Activated CD8-positive, alpha-beta memory T cell treated with anti-CD3 and anti-CD28 coated beads, Interleukin-2, amount 10 ng/mL, durations not matched to agents 7 days and 5 days (primary cell): Measurements from ENCODE around the gene DNAJC5G. TPM values are rescaled to one million over a fixed set of nuclear protein-coding genes. Genes with fewer than 3 reads are reported as not detected.

Experiments used
- ATAC-seq: fragments of 150-1000 bp; cut with Tn5 transposase; one replicate; pipeline ENCODE4 v1.10.0; 2021; ENCODE audit warnings: moderate library complexity
- CTCF ChIA-PET: fragments of 350-600 bp; sonication (Branson Sonifier 250); formaldehyde crosslinking; loops from one replicate; lab custom pipeline; 2021; ENCODE audit warnings: antibody characterized with exemption; lab: Charles Lee
- DNase-seq: peaks from one replicate; pipeline ENCODE4 v3.0.0-alpha.2; 2020
- H3K27ac Mint-ChIP-seq: one replicate; pipeline ENCODE4 v1.8.0; 2021; ENCODE audit warnings: mild to moderate bottlenecking, mixed read lengths
- H3K27me3 Mint-ChIP-seq: one replicate; pipeline ENCODE4 v1.8.0; 2021; ENCODE audit warnings: mixed read lengths
- H3K36me3 Mint-ChIP-seq: one replicate; pipeline ENCODE4 v1.8.0; 2021; ENCODE audit warnings: mild to moderate bottlenecking, mixed read lengths
- H3K4me1 Mint-ChIP-seq: one replicate; pipeline ENCODE4 v1.8.0; 2021; ENCODE audit warnings: mixed read lengths
- H3K4me3 Mint-ChIP-seq: one replicate; pipeline ENCODE4 v1.8.0; 2021; ENCODE audit warnings: mild to moderate bottlenecking, moderate library complexity, mixed read lengths
- H3K9me3 Mint-ChIP-seq: one replicate; pipeline ENCODE4 v1.8.0; 2022; ENCODE audit warnings: low read depth, mixed read lengths
- total RNA-seq, 2 experiments: library from RNA; stranded (reverse); gene quantifications; one replicate each; pipeline ENCODE4 v1.2.3, GENCODE V29; 2021

DNAJC5G gene
- total RNA-seq, 2 experiments from 2014 or later: not detected

- Mint-ChIP-seq H3K36me3 (peaks cover 22% of the 10 kb centered on the region), H3K27ac (no peak overlapping the region), H3K27me3 (peaks cover 6% of the 10 kb centered on the region), H3K9me3 (no peaks in the 10 kb centered on the region), H3K4me1 (peaks cover 7% of the 10 kb centered on the region), H3K4me3 (no peak overlapping the region)
- DNase-seq (no peak), ATAC-seq (no peak)
- CTCF ChIA-PET: no interaction called here
These were observed 31.7 kb upstream of the DNAJC5G start for GRCh38 chr2:27243391-27244130.

GRCh38 chr2:27245116-27245515, 30.1 kb upstream of the DNAJC5G start:
- Mint-ChIP-seq H3K9me3 (no peaks in the 10 kb centered on the region), H3K27me3 (peaks cover 6% of the 10 kb centered on the region), H3K4me3 (no peak overlapping the region), H3K27ac (no peak overlapping the region), H3K36me3 (peaks cover 12% of the 10 kb centered on the region), H3K4me1 (peaks cover 7% of the 10 kb centered on the region)
- ATAC-seq (no peak), DNase-seq (no peak)
- CTCF ChIA-PET: interaction anchor here (1.5 kb wide), 2 partner anchors 35 to 56 kb away, joined by 4 read pairs; no protein-coding TSS in a partner anchor

- CTCF ChIA-PET: interaction anchor here (1.5 kb wide), 2 partner anchors 34 to 56 kb away, joined by 4 read pairs; no protein-coding TSS in a partner anchor
- Mint-ChIP-seq H3K27me3 (peaks cover 6% of the 10 kb centered on the region), H3K4me3 (no peak overlapping the region), H3K4me1 (peaks cover 7% of the 10 kb centered on the region), H3K9me3 (no peaks in the 10 kb centered on the region), H3K27ac (no peak overlapping the region), H3K36me3 (peaks cover 8% of the 10 kb centered on the region)
- ATAC-seq (no peak), DNase-seq (no peak)
These were observed 29.6 kb upstream of the DNAJC5G start for GRCh38 chr2:27245626-27246025.

- H3K27ac Mint-ChIP-seq: no peak overlapping the region
- no peak for ATAC-seq
- peaks cover 9% of the 10 kb centered on the region for H3K27me3 Mint-ChIP-seq
- H3K36me3 Mint-ChIP-seq: no peaks in the 10 kb centered on the region
- H3K4me3 Mint-ChIP-seq: no peak overlapping the region
- DNase-seq: no peak
- no peaks in the 10 kb centered on the region for H3K9me3 Mint-ChIP-seq
- no peaks in the 10 kb centered on the region for H3K4me1 Mint-ChIP-seq
- CTCF ChIA-PET: interaction anchor here (1.3 to 5.9 kb wide), 3 partner anchors 33 to 55 kb away, joined by 3 to 51 read pairs (median 5); partner anchors contain the start of gene TRIM54
These were observed 27.3 kb upstream of the DNAJC5G start for GRCh38 chr2:27247893-27248292.

- no peak for ATAC-seq
- no peaks in the 10 kb centered on the region for H3K9me3 Mint-ChIP-seq
- peaks cover 15% of the 10 kb centered on the region for H3K27me3 Mint-ChIP-seq
- H3K4me3 Mint-ChIP-seq: no peak overlapping the region
- no peaks in the 10 kb centered on the region for H3K4me1 Mint-ChIP-seq
- DNase-seq: no peak
- CTCF ChIA-PET: interaction anchor here (0.7 to 5.9 kb wide), 9 partner anchors 10 to 122 kb away, joined by 3 to 51 read pairs (median 3); partner anchors contain the start of gene TRIM54
- H3K36me3 Mint-ChIP-seq: no peaks in the 10 kb centered on the region
- no peak overlapping the region for H3K27ac Mint-ChIP-seq
These were observed 25.9 kb upstream of the DNAJC5G start for GRCh38 chr2:27249159-27249890.

DNA sequence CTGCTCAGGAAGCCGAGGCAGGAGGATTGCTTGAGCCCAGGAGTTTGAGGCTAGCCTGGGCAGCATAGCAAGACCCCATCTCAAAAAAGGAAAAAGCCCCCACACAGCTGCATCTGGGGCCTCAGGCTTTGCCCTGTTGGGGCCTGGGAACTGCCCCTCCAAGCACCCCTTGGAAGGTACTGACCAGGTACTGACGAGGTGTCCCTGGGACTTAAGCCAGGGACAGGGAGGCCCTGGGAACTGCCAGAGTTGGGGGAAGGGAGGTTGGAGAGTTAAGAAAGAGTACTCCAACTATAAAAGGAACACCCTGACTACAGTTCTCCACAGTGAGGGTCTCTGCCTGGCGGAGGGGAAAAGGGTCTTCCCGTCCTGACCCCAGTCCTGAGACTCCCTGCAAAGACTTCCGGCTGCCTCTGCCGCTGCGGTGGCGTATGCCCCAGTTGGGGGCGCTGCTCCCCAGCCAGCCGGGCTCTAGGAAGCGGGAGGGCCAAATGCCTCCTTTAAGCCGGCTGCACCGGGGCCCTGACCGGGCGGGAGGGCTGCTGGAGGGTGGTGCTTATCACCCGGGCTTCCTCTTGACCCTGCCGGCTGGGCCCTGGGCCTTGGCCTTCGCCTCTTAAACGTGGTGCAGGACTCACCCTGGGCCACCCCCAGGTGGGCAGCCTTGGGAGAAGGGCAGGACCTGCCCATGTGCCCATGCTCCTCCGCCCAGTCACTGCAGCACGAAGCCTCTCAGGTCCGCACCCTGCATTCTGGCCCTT, 25.2 kb upstream of the DNAJC5G start:
- Mint-ChIP-seq H3K9me3 (no peaks in the 10 kb centered on the region), H3K4me3 (no peak overlapping the region), H3K4me1 (no peaks in the 10 kb centered on the region), H3K36me3 (no peaks in the 10 kb centered on the region), H3K27ac (no peak overlapping the region), H3K27me3 (peaks cover 22% of the 10 kb centered on the region)
- CTCF ChIA-PET: interaction anchor here (0.7 to 5.9 kb wide), 8 partner anchors 15 to 121 kb away, joined by 3 to 51 read pairs (median 4); partner anchors contain the start of gene TRIM54
- peak; percentile 70 for DNase-seq
- peak; percentile 83 for ATAC-seq

- Mint-ChIP-seq H3K27ac (no peak overlapping the region), H3K9me3 (no peaks in the 10 kb centered on the region), H3K36me3 (no peaks in the 10 kb centered on the region), H3K4me3 (no peak overlapping the region), H3K4me1 (no peaks in the 10 kb centered on the region), H3K27me3 (peaks cover 27% of the 10 kb centered on the region)
- DNase-seq (no peak), ATAC-seq (no peak)
- CTCF ChIA-PET: interaction anchor here (0.8 to 5.9 kb wide), 6 partner anchors 14 to 81 kb away, joined by 3 to 51 read pairs (median 6); partner anchors contain the start of gene TRIM54
These were observed 24.4 kb upstream of the DNAJC5G start for GRCh38 chr2:27250652-27251379.

GRCh38 chr2:27251766-27252165, 23.5 kb upstream of the DNAJC5G start:
- H3K27me3 Mint-ChIP-seq: peaks cover 36% of the 10 kb centered on the region
- H3K9me3 Mint-ChIP-seq: no peaks in the 10 kb centered on the region

GRCh38 chr2:27255187-27255586, 20.0 kb upstream of the DNAJC5G start:
- ATAC-seq (no peak), DNase-seq (no peak)
- no peak overlapping the region for H3K4me3 Mint-ChIP-seq
- no peaks in the 10 kb centered on the region for H3K36me3 Mint-ChIP-seq
- no peaks in the 10 kb centered on the region for H3K9me3 Mint-ChIP-seq
- peaks cover 46% of the 10 kb centered on the region for H3K27me3 Mint-ChIP-seq
- H3K4me1 Mint-ChIP-seq: no peaks in the 10 kb centered on the region
- CTCF ChIA-PET: no interaction called here
- H3K27ac Mint-ChIP-seq: no peak overlapping the region

More at GRCh38 chr2:27251766-27252165, 23.5 kb upstream of the DNAJC5G start:
- H3K27ac Mint-ChIP-seq: no peak overlapping the region
- ATAC-seq (no peak), DNase-seq (no peak)
- H3K36me3 Mint-ChIP-seq: no peaks in the 10 kb centered on the region
- CTCF ChIA-PET: interaction anchor here (1.1 to 5.9 kb wide), 4 partner anchors 13 to 82 kb away, joined by 3 to 51 read pairs (median 12); partner anchors contain the start of gene TRIM54
- no peak overlapping the region for H3K4me3 Mint-ChIP-seq
- no peaks in the 10 kb centered on the region for H3K4me1 Mint-ChIP-seq

- Mint-ChIP-seq H3K4me3 (no peak overlapping the region), H3K27ac (no peak overlapping the region), H3K9me3 (no peaks in the 10 kb centered on the region), H3K4me1 (no peaks in the 10 kb centered on the region), H3K36me3 (no peaks in the 10 kb centered on the region), H3K27me3 (peaks cover 51% of the 10 kb centered on the region)
- no peak for DNase-seq
- no peak for ATAC-seq
- CTCF ChIA-PET: interaction anchor here (1.1 kb wide), 1 partner anchor 10 kb away, joined by 4 read pairs; no protein-coding TSS in a partner anchor
These were observed 19.6 kb upstream of the DNAJC5G start for GRCh38 chr2:27255660-27256059.

DNA sequence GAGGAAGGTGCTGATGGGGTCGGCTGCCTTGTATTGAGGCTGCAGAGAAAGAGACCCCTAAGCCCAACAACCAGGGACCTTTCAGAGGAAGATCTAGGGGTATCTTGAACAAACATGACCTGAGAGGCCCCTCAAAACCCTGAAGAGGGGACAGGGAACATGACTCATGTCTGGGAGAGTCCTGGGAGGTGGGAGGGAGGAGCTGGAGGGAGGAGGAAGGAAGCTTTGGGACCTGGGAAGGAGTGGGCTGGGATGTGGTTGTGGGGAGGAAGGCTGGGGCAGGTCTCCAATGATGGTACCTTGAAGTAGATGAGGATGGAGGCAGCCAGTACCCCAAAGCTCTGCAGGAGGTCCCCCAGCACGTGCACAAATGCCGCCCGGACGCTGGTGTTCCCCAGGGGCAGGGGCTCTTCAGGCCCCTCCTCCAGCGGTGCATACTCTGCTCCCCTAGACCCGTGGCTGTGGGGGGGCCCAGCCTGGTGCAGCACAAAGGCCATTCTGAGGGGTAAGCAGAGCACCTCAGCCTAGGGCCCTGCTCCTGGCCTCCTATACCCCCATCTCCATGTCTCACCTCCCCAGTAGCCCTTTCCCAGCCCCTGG, 18.3 kb upstream of the DNAJC5G start:
- no peak overlapping the region for H3K4me3 Mint-ChIP-seq
- ATAC-seq: no peak
- H3K27ac Mint-ChIP-seq: no peak overlapping the region
- H3K27me3 Mint-ChIP-seq: peaks cover 60% of the 10 kb centered on the region
- no peak for DNase-seq
- no peaks in the 10 kb centered on the region for H3K36me3 Mint-ChIP-seq
- peaks cover 2% of the 10 kb centered on the region for H3K4me1 Mint-ChIP-seq
- H3K9me3 Mint-ChIP-seq: no peaks in the 10 kb centered on the region
- CTCF ChIA-PET: interaction anchor here (1.1 kb wide), 1 partner anchor 8 kb away, joined by 4 read pairs; no protein-coding TSS in a partner anchor

DNA sequence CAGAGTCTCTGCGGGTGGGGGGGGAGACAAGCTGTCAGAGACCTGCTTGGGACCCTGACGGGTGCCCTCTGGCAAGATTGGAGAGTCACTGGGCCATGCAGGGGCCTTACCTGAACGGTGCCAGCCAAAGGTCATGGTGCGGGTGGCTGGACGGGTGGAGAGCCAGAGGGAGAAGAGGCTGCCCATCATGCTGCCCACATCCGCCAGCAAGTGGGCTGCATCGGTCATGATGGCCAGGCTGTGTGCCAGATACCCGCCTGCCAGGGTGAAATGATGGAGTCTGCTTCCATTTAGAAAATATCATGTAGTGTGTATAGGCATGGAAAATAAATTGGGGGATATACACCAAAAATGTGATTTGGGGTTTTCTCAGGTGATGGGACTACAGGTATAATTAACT, 17.2 kb upstream of the DNAJC5G start:
- Mint-ChIP-seq H3K36me3 (no peaks in the 10 kb centered on the region), H3K4me3 (no peak overlapping the region), H3K27me3 (peaks cover 61% of the 10 kb centered on the region), H3K4me1 (peaks cover 2% of the 10 kb centered on the region), H3K27ac (no peak overlapping the region), H3K9me3 (no peaks in the 10 kb centered on the region)
- ATAC-seq: no peak
- CTCF ChIA-PET: no interaction called here
- no peak for DNase-seq
